Measurements from ENCODE around the gene MTUS2. TPM values are rescaled to one million over a fixed set of nuclear protein-coding genes. Genes with fewer than 3 reads are reported as not detected.

The MTUS2 gene
- total and polyA plus RNA-seq, 4 donors, result under 0.01 to 0.70 (median 0.15) TPM

- no peak for DNase-seq (ENCODE audit: low spot score)
- no peaks in the 10 kb centered on the region for H3K4me1 ChIP-seq (ENCODE audit: control insufficient read depth in 4 of 4, insufficient read depth in 4 of 4, low read length in 3 of 4)
- WGBS, result 90% methylated on average over 3 of the region's 3 CpGs
- H3K36me3 ChIP-seq (ENCODE audit: control insufficient read depth in 4 of 4, insufficient read depth in 3 of 4, low read depth in 1 of 4, low read length in 3 of 4), result no peaks in the 10 kb centered on the region
- H3K27me3 ChIP-seq (ENCODE audit: control insufficient read depth in 4 of 4, insufficient read depth in 4 of 4, low read length in 3 of 4), result peaks cover 0 to 3% (median 0%) of the 10 kb centered on the region in 4 donors
- no peaks in the 10 kb centered on the region for H3K9me3 ChIP-seq (ENCODE audit: control insufficient read depth in 4 of 4, low read length in 3 of 4)
- no peak overlapping the region for H3K4me3 ChIP-seq (ENCODE audit: low read depth in 1 of 3, low read length in 3 of 3)
- H3K27ac ChIP-seq (ENCODE audit: low read depth in 1 of 2, low read length in 2 of 2), result no peak overlapping the region
- TF ChIP-seq FOXA1 (IDR thresholded peaks at IDR 0.05), result no peak
- no peak for TF ChIP-seq SP1 (IDR thresholded peaks at IDR 0.05)
- TF ChIP-seq GABPA (IDR thresholded peaks at IDR 0.05 in 1 of 2, conservative IDR thresholded peaks at IDR 0.05 in 1 of 2), result no peak
- no peak for TF ChIP-seq ATF3 (IDR thresholded peaks at IDR 0.05)
- no peak for TF ChIP-seq FOXA2 (IDR thresholded peaks at IDR 0.05)
- no peak for TF ChIP-seq YY1 (IDR thresholded peaks at IDR 0.05)
- TF ChIP-seq CTCF (IDR thresholded peaks at IDR 0.05; ENCODE audit: low read depth, low read length, missing input control), result no peak
- no peak for TF ChIP-seq EGR1 (IDR thresholded peaks at IDR 0.05; ENCODE audit: low read depth in 2 of 2)
- no peak for TF ChIP-seq HNF4G (IDR thresholded peaks at IDR 0.05)
- TF ChIP-seq JUND (IDR thresholded peaks at IDR 0.05), result no peak
- no peak for TF ChIP-seq ZBTB33 (IDR thresholded peaks at IDR 0.05)
- no peak for TF ChIP-seq HNF4A (conservative IDR thresholded peaks at IDR 0.05)
- no peak for TF ChIP-seq TAF1 (conservative IDR thresholded peaks at IDR 0.05)
- no peak for TF ChIP-seq RAD21 (IDR thresholded peaks at IDR 0.05)
- TF ChIP-seq REST (IDR thresholded peaks at IDR 0.05), result no peak
- TF ChIP-seq MAX (IDR thresholded peaks at IDR 0.05), result no peak
- no peak for TF ChIP-seq NR2F2 (IDR thresholded peaks at IDR 0.05)
- H3K9ac ChIP-seq (ENCODE audit: low read depth in 1 of 2, low read length in 2 of 2), result no peak overlapping the region
Observed at GRCh38 chr13:29474991-29475390, 654.9 kb downstream of the MTUS2 start.

DNA sequence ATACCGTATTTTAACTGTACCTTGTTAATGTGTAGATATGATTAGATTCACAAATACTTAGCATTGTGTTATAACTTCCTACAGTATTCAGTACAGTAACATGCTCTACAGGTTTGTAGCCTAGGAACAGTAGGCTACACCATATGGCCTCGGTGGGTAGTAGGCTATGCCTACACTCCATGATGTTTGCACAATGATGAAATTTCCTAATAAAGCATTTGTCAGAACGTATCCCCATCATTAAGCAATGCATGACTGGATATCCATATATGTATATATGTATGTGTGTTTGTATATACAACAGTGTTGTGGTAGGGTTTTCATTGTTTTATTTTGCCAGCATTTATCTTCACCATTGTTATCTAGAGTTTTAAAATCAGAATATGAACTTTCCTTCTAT is 655.9 kb downstream of the MTUS2 start:
- no peak for DNase-seq (ENCODE audit: low spot score)
- Histone ChIP-seq H3K27me3 (ENCODE audit: control insufficient read depth in 4 of 4, insufficient read depth in 4 of 4, low read length in 3 of 4) (peaks cover 0 to 3% (median 0%) of the 10 kb centered on the region in 4 donors), H3K4me1 (ENCODE audit: control insufficient read depth in 4 of 4, insufficient read depth in 4 of 4, low read length in 3 of 4) (no peaks in the 10 kb centered on the region), H3K36me3 (ENCODE audit: control insufficient read depth in 4 of 4, insufficient read depth in 3 of 4, low read depth in 1 of 4, low read length in 3 of 4) (no peaks in the 10 kb centered on the region), H3K9me3 (ENCODE audit: control insufficient read depth in 4 of 4, low read length in 3 of 4) (no peaks in the 10 kb centered on the region), H3K9ac (ENCODE audit: low read depth in 1 of 2, low read length in 2 of 2) (no peak overlapping the region), H3K27ac (ENCODE audit: low read depth in 1 of 2, low read length in 2 of 2) (no peak overlapping the region), H3K4me3 (ENCODE audit: low read depth in 1 of 3, low read length in 3 of 3) (no peak overlapping the region)
- no peak for TF ChIP-seq REST (IDR thresholded peaks at IDR 0.05)
- no peak for TF ChIP-seq HNF4G (IDR thresholded peaks at IDR 0.05)
- 89% methylated on average over 3 of the region's 3 CpGs for WGBS
